ENCODE data around the gene MAP6.

- TF ChIP-seq POLR2AphosphoS5 (IDR thresholded peaks at IDR 0.05; ENCODE audit: low read length) (no peak), SREBF2 (IDR thresholded peaks at IDR 0.05; ENCODE audit: low read length) (no peak), FOXK2 (IDR thresholded peaks at IDR 0.05) (no peak), EZH2 (IDR thresholded peaks at IDR 0.05; ENCODE audit: borderline replicate concordance, control insufficient read depth, low read depth, low read length) (no peak), ESRRA (IDR thresholded peaks at IDR 0.05; ENCODE audit: low read length) (no peak), POLR2AphosphoS2 (IDR thresholded peaks at IDR 0.05; ENCODE audit: low read depth, low read length) (no peak), MAX (IDR thresholded peaks at IDR 0.05; ENCODE audit: low read depth, low read length) (no peak), HDAC6 (IDR thresholded peaks at IDR 0.05; ENCODE audit: unreplicated experiment) (no peak), BHLHE40 (IDR thresholded peaks at IDR 0.05; ENCODE audit: borderline replicate concordance in 1 of 2, low read depth in 2 of 2, low read length in 1 of 2) (no peak), POLR2A (IDR thresholded peaks at IDR 0.05; ENCODE audit: low read depth, low read length) (no peak), EED (IDR thresholded peaks at IDR 0.05; ENCODE audit: low read depth) (no peak)
These were observed 71.2 kb downstream of the MAP6 start for GRCh38 chr11:75597636-75598035.

Measured in GM12878 (cell line).